Neural crest cell (in vitro differentiated cells): ENCODE measurements around the gene TUT4. TPM values are rescaled to one million over a fixed set of nuclear protein-coding genes. Genes with fewer than 3 reads are reported as not detected.
A peak's percentile ranks its signal among the peaks of the same experiment; 100 is the strongest.

ENCODE experiments used
- DNase-seq: peaks from one replicate; pipeline ENCODE4 v3.0.0; 2021; ENCODE audit warnings: low read depth, mixed read lengths, low spot score
- H3K27ac Mint-ChIP-seq: one replicate; pipeline ENCODE4 v1.8.0; 2021; ENCODE audit warnings: mild to moderate bottlenecking, mixed read lengths; ENCODE audit not compliant: unreplicated experiment
- H3K27me3 Mint-ChIP-seq: 2 replicates; pipeline ENCODE4 v1.8.0; 2021; ENCODE audit warnings: low read depth, mild to moderate bottlenecking, mixed read lengths
- H3K36me3 Mint-ChIP-seq: 2 replicates; pipeline ENCODE4 v1.8.0; 2021; ENCODE audit warnings: low read depth, mild to moderate bottlenecking, mixed read lengths
- H3K4me1 Mint-ChIP-seq: 2 replicates; pipeline ENCODE4 v1.8.0; 2021; ENCODE audit warnings: mixed read lengths
- H3K4me3 Mint-ChIP-seq: one replicate; pipeline ENCODE4 v1.8.0; 2021; ENCODE audit warnings: mild to moderate bottlenecking, mixed read lengths
- H3K9me3 Mint-ChIP-seq: 2 replicates; pipeline ENCODE4 v1.8.0; 2021; ENCODE audit warnings: mixed read lengths
- total RNA-seq: library from RNA; stranded (reverse); gene quantifications from 2 replicates; pipeline ENCODE4 v1.2.1, GENCODE V29; 2021
- TF ChIP-seq, protein P1 (sequence below): fragments of 200-600 bp; sonication (generic); conservative IDR thresholded peaks from 2 replicates; pipeline ENCODE4 v1.5.0; 2021; ENCODE audit warnings: antibody characterized with exemption, mild to moderate bottlenecking

TUT4 gene
- total RNA-seq, 1 donor from 2014 or later, result 88.0 TPM

GRCh38 chr1:52532731-52533327 lies 20.1 kb downstream of the TUT4 start:
- Mint-ChIP-seq H3K27ac (no peak overlapping the region), H3K4me1 (peaks cover 5% of the 10 kb centered on the region), H3K27me3 (no peaks in the 10 kb centered on the region), H3K36me3 (peaks cover 29% of the 10 kb centered on the region), H3K4me3 (no peak overlapping the region), H3K9me3 (peaks cover 11% of the 10 kb centered on the region)
- DNase-seq, result no peak
- TF ChIP-seq, protein P1, sequence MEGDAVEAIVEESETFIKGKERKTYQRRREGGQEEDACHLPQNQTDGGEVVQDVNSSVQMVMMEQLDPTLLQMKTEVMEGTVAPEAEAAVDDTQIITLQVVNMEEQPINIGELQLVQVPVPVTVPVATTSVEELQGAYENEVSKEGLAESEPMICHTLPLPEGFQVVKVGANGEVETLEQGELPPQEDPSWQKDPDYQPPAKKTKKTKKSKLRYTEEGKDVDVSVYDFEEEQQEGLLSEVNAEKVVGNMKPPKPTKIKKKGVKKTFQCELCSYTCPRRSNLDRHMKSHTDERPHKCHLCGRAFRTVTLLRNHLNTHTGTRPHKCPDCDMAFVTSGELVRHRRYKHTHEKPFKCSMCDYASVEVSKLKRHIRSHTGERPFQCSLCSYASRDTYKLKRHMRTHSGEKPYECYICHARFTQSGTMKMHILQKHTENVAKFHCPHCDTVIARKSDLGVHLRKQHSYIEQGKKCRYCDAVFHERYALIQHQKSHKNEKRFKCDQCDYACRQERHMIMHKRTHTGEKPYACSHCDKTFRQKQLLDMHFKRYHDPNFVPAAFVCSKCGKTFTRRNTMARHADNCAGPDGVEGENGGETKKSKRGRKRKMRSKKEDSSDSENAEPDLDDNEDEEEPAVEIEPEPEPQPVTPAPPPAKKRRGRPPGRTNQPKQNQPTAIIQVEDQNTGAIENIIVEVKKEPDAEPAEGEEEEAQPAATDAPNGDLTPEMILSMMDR, result no peak

GRCh38 chr1:52532247-52532646 lies 20.6 kb downstream of the TUT4 start:
- H3K36me3 Mint-ChIP-seq, result peaks cover 25% of the 10 kb centered on the region
- TF ChIP-seq, protein P1, result no peak
- H3K27me3 Mint-ChIP-seq, result no peaks in the 10 kb centered on the region
- H3K27ac Mint-ChIP-seq, result no peak overlapping the region
- H3K9me3 Mint-ChIP-seq, result peaks cover 9% of the 10 kb centered on the region
- H3K4me1 Mint-ChIP-seq, result peaks cover 5% of the 10 kb centered on the region
- no peak for DNase-seq
- no peak overlapping the region for H3K4me3 Mint-ChIP-seq

DNA sequence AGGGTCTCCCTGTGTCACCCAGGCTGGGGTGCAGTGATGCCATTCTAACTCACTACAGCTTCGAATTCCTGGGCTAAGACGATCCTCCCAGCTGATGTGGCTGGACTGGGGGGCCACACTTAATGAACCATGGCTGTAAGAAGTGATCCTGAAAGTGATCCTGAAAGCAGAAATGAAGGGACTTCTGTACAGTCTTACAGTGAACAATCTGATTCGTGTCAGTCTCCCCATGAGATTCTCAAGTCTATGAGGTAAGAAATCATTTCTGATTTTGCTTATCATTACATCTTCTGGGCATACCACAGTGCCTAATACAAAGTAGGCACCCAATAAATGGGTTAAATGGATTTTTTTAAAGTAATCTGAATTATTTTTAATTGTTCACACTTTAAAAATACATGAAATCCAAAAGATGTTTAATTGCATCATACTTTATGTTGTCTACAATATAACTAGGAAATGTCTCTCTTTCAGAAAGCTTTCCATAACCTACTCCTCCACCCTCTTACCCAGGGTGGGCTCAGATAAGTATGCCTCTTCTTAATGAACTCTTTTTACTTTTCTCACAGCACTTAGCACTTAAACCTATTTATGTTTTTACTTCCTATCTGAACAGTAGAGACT lies 21.5 kb downstream of the TUT4 start:
- Mint-ChIP-seq H3K27ac (peak overlapping the region; percentile 75), H3K4me3 (no peak overlapping the region), H3K9me3 (peaks cover 8% of the 10 kb centered on the region), H3K4me1 (peaks cover 5% of the 10 kb centered on the region), H3K27me3 (no peaks in the 10 kb centered on the region), H3K36me3 (peaks cover 24% of the 10 kb centered on the region)
- no peak for DNase-seq
- TF ChIP-seq, protein P1, result no peak

DNA sequence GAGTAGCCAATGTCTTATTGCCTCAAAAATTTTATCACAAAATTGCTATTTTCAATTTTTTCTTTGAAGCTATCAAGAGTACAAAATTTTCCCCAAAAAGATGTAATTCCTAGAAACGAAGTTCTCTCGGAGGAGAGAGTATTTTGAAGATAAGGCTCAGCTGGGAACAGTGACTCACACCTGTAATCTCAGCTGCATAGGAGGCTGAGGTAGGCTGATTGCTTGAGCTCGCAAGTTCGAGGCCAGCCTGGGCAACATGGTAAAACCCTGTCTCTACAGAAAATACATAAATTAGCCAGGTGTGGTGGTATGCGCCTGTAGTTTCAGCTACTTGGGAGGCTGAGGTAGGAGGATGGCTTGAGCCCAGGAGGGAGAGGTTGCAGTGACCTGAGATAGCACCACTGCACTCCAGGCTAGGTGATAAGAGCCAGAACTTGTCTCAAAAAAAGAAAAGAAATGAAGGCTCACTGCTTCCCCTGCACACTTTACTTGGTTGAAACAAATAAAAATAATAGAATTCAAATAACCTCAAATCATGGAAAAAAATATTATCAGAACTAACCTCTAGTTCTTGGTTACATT lies 22.2 kb downstream of the TUT4 start:
- H3K4me1 Mint-ChIP-seq, result peaks cover 5% of the 10 kb centered on the region
- no peak overlapping the region for H3K27ac Mint-ChIP-seq
- peaks cover 19% of the 10 kb centered on the region for H3K36me3 Mint-ChIP-seq
- DNase-seq, result no peak
- peaks cover 8% of the 10 kb centered on the region for H3K9me3 Mint-ChIP-seq
- TF ChIP-seq, protein P1, result no peak
- no peaks in the 10 kb centered on the region for H3K27me3 Mint-ChIP-seq
- H3K4me3 Mint-ChIP-seq, result no peak overlapping the region

DNA sequence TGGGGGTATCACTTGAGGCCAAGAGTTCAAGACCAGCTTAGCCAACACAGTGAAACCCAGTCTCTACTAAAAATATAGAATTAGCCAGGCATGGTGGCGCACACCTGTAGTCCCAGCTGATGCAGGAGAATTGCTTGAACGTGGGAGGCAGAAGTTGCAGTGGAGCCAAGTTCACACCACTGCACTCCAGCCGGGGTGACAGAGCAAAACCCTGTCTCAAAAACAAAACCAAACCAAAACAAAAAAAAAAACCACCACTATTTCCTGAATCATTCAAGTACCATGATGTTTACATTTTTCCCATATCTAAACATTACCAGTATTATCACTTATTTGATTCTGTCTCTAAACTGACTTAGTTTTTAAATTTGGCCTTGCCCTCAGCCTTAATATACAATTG lies 29.5 kb downstream of the TUT4 start:
- Mint-ChIP-seq H3K4me1 (peaks cover 7% of the 10 kb centered on the region), H3K9me3 (no peaks in the 10 kb centered on the region), H3K27ac (no peak overlapping the region), H3K27me3 (no peaks in the 10 kb centered on the region), H3K36me3 (peaks cover 7% of the 10 kb centered on the region), H3K4me3 (no peak overlapping the region)
- TF ChIP-seq, protein P1, result no peak
- DNase-seq, result no peak
